Testis (tissue), 3 donors: ENCODE results near the gene RPP30. TPM values are rescaled to one million over a fixed set of nuclear protein-coding genes. Genes with fewer than 3 reads are reported as not detected.
"Not testable (repeated sequence)": the region's sequence is repeated elsewhere in the genome, so short reads cannot be mapped to it uniquely, and the experiment has no call there.

Experiments
- DNase-seq: peaks from one replicate; pipeline ENCODE4 v3.0.0-alpha.2; 2019
- H3K27ac ChIP-seq, 2 donors: fragments of 200-600 bp; sonication (generic); one replicate each; pipeline ENCODE4 v1.5.1; 2019
- H3K27me3 ChIP-seq: fragments of 200-600 bp; sonication (generic); one replicate; pipeline ENCODE4 v1.5.1; 2019
- H3K36me3 ChIP-seq: fragments of 200-600 bp; sonication (generic); one replicate; pipeline ENCODE4 v1.5.1; 2017; ENCODE audit warnings: low read depth; ENCODE audit errors: missing control alignments
- H3K4me1 ChIP-seq: fragments of 200-600 bp; sonication (generic); one replicate; pipeline ENCODE4 v1.5.1; 2019
- H3K4me3 ChIP-seq, 2 donors: fragments of 200-600 bp; sonication (generic); one replicate each; pipeline ENCODE4 v1.5.1; 2017 to 2019
- H3K9me3 ChIP-seq: fragments of 200-600 bp; sonication (generic); one replicate; pipeline ENCODE4 v1.5.1; 2017
- POLR2A ChIP-seq: fragments of 450-650 bp; IDR thresholded peaks from one replicate; pipeline ENCODE4 v1.6.1; 2017; ENCODE audit warnings: antibody characterized with exemption, mild to moderate bottlenecking, moderate library complexity
- WGBS, 2 donors: methylation state at CpG; one replicate each; pipeline ENCODE4 v1.1.5; 2018; 5-methylcytosine and 5-hydroxymethylcytosine counted together
- intact Hi-C: fragments of 100-400 bp; cut with DNase I; formaldehyde crosslinking; loops from one replicate; pipeline ENCODE4 v1.15.1; 2023; ENCODE audit warnings: low total_unique reads
- polyA plus RNA-seq: library from polyadenylated mRNA; stranded (reverse); fragments of 350-450 nt; fragmentation: Illumina TruSeq; extraction: RNeasy Lipid Tissue Mini Kit (QIAGEN cat#74804); gene quantifications from one replicate; pipeline ENCODE4 v1.2.3, GENCODE V29; 2014; ENCODE audit warnings: low read depth, low replicate concordance; ENCODE audit not compliant: insufficient read depth
- total RNA-seq, 2 donors: library from RNA; depleted of rRNA; stranded (reverse); fragments of >200 nt; gene quantifications; one replicate each; pipeline ENCODE4 v1.2.3, GENCODE V29; 2016
- TF ChIP-seq, protein P1 (sequence below), 3 experiments: fragments of 450-650 bp in 2 of 3; fragments of 200-600 bp in 1 of 3; sonication (generic) in 1 of 3; IDR thresholded peaks; one replicate each; pipeline ENCODE4 v1.5.1; 2016 to 2019; ENCODE audit warnings: antibody characterized with exemption in 3 of 3, mild to moderate bottlenecking in 2 of 3, moderate library complexity in 1 of 3

RPP30 gene
- total and polyA plus RNA-seq, 3 donors from 2014 or later: 55.7 to 62.6 (median 57.5) TPM

DNA sequence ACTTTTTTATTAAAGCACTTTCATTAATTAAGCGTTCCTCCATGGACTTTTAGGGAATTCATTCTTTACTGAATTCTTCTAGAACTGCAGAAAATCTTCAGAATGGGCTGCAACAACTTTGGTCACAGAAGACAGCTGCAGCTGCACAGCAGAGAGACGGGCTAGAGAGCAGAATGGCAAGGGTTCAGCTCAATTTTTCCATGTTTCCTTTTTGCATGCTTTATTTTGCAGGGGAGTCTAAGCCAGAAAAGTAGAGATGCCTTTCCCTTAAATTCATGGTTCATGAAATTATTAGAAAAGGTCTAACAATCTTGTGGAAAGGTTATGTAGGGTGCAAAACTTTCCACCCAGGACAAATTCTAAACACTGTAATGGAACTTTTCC, 64.5 kb downstream of the RPP30 start:
- no peak for DNase-seq
- Histone ChIP-seq H3K4me1 (peaks cover 3% of the 10 kb centered on the region), H3K27me3 (no peaks in the 10 kb centered on the region), H3K36me3 (no peaks in the 10 kb centered on the region), H3K27ac (no peak overlapping the region), H3K4me3 (no peak overlapping the region), H3K9me3 (no peaks in the 10 kb centered on the region)
- TF ChIP-seq, protein P1, sequence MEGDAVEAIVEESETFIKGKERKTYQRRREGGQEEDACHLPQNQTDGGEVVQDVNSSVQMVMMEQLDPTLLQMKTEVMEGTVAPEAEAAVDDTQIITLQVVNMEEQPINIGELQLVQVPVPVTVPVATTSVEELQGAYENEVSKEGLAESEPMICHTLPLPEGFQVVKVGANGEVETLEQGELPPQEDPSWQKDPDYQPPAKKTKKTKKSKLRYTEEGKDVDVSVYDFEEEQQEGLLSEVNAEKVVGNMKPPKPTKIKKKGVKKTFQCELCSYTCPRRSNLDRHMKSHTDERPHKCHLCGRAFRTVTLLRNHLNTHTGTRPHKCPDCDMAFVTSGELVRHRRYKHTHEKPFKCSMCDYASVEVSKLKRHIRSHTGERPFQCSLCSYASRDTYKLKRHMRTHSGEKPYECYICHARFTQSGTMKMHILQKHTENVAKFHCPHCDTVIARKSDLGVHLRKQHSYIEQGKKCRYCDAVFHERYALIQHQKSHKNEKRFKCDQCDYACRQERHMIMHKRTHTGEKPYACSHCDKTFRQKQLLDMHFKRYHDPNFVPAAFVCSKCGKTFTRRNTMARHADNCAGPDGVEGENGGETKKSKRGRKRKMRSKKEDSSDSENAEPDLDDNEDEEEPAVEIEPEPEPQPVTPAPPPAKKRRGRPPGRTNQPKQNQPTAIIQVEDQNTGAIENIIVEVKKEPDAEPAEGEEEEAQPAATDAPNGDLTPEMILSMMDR (IDR thresholded peaks at IDR 0.05): no peak
- TF ChIP-seq POLR2A: no peak
- 65 to 69% methylated on average over 2 of the region's 2 CpGs for WGBS, 2 donors
- intact Hi-C loops: no loop called here

DNA sequence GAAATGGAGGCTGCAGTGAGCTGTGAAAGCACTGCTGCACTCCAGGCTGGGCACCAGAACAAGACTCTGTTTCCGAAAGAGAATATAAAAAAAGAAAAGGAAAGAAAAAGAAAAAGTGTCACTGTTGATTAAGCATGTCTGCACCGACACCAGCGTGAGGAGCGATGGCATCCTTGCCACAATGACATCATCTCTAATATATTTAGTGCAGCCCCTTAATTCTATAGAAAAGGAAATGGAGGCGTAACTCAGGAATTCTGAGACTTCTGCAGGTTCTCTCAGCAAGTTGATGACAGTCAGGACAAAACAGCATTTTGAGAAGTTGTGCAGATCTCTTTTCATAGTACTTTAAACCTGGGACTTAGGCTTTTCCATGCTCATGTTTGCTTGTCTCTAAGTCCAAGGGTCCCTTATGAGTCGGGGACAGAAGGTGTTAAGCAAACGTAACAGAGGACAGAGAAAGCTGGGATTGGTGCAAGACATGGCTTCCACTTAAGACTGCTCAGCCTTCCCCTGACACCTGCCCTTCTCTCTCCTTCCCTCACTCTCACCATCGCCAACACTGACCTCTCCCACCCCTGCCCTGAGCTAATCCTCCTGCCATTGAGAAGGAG, 66.0 kb downstream of the RPP30 start:
- no peaks in the 10 kb centered on the region for H3K36me3 ChIP-seq
- intact Hi-C loops: no loop called here
- DNase-seq: no peak
- no peaks in the 10 kb centered on the region for H3K9me3 ChIP-seq
- no peaks in the 10 kb centered on the region for H3K4me1 ChIP-seq
- H3K27me3 ChIP-seq: no peaks in the 10 kb centered on the region
- no peak for TF ChIP-seq POLR2A
- TF ChIP-seq, protein P1 (IDR thresholded peaks at IDR 0.05): no peak
- no peak overlapping the region for H3K27ac ChIP-seq
- 88 to 97% methylated on average over 8 of the region's 8 CpGs for WGBS, 2 donors
- H3K4me3 ChIP-seq: no peak overlapping the region

DNA sequence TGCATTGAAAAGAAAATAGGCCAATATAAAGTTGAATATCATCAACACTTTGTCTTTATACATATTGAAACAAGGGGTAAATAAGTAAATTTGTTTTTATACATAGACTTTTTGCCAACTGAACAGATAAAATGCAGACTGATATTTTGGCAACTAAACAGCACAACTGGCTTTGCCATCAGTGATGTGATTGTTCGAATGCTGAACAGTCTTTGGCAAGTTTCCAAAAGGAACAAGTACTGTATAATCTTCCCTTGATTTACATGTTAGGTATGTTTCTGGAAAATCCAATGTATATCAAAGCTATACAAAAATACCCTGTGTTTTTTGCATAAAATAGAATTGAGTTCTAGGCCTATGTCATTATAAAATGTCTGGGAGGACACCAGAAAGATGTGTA, 67.3 kb downstream of the RPP30 start:
- intact Hi-C loops: no loop called here
- DNase-seq: no peak
- no peaks in the 10 kb centered on the region for H3K9me3 ChIP-seq
- TF ChIP-seq, protein P1 (IDR thresholded peaks at IDR 0.05): no peak
- TF ChIP-seq POLR2A: no peak
- no peak overlapping the region for H3K4me3 ChIP-seq
- 46 to 70% methylated on average over 1 of the region's 1 CpG for WGBS, 2 donors
- no peaks in the 10 kb centered on the region for H3K4me1 ChIP-seq
- no peaks in the 10 kb centered on the region for H3K27me3 ChIP-seq
- no peak overlapping the region for H3K27ac ChIP-seq
- no peaks in the 10 kb centered on the region for H3K36me3 ChIP-seq

DNA sequence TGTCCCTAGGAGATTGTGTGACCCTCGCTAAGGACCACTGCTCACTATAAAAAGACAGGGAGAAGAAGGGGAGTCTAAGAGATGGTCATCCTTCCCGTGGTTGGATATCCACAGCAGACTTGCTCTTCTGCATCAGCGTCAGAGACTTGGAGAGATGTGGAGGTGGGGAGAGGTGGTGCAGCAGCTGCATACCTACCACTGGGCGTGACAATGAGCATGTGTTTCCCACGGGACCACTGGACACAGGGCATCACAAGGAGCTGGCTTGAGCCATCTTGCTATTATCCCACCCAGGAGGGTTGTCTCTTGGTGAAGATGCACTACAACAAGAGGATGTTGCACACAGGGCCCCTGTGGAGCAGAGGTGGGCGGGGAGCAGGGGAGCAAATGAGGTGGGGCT, 67.9 kb downstream of the RPP30 start:
- WGBS, 2 donors: 96 to 98% methylated on average over 6 of the region's 6 CpGs
- no peaks in the 10 kb centered on the region for H3K36me3 ChIP-seq
- H3K27ac ChIP-seq: no peak overlapping the region
- H3K4me3 ChIP-seq: no peak overlapping the region
- intact Hi-C loops: no loop called here
- no peaks in the 10 kb centered on the region for H3K9me3 ChIP-seq
- TF ChIP-seq, protein P1 (IDR thresholded peaks at IDR 0.05): no peak
- no peak for TF ChIP-seq POLR2A
- DNase-seq: no peak
- no peaks in the 10 kb centered on the region for H3K4me1 ChIP-seq
- no peaks in the 10 kb centered on the region for H3K27me3 ChIP-seq

DNA sequence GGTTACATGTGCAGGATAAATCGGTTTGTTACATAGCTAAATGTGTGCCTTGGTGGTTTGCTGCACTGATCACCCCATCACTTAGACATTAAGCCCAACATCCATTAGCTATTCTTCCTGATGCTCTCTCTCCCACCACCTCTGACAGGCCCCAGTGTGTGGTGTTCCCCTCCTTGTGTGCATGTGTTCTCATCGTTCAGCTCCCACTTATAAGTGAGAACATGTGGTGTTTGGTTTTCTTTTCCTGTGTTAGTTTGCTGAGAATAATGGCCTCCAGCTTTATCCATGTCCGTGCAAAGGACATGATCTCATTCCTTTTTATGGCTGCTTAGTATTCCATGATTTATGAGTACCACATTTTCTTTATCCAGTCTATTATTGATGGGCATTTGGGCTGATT, 71.2 kb downstream of the RPP30 start:
- H3K4me1 ChIP-seq, intact Hi-C loops, DNase-seq, H3K9me3 ChIP-seq, H3K27ac ChIP-seq, H3K36me3 ChIP-seq, H3K4me3 ChIP-seq, H3K27me3 ChIP-seq: not testable (repeated sequence)
- WGBS, 2 donors: 76 to 87% methylated on average over 3 of the region's 3 CpGs
